ENCODE data around the gene AGBL3. TPM values are rescaled to one million over a fixed set of nuclear protein-coding genes. Genes with fewer than 3 reads are reported as not detected.
"Not testable (repeated sequence)": the region's sequence is repeated elsewhere in the genome, so short reads cannot be mapped to it uniquely, and the experiment has no call there.

AGBL3 gene
- total RNA-seq, 3 donors from 2014 or later (not counting 1 experiment from before 2014, with no cell fraction given): 0.99 to 2.3 (median 1.4) TPM

DNA sequence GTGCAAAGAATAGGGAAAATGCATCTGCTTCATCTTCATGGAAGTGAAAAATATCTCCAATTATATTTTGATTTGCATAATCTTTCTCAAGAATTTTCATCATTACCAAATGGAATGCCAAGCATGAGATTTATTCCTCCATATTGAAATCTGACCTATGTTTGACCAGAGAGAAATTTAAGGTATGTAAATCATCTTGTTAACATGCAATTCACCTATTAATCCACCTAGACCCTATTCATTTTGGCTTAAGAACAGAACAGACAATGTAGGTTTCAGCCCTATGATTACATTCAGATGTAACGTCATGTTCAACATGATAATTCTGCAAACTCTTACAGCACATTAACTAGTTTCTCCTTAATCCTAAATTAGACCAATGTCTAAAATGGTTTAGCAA, 130.8 kb downstream of the AGBL3 start:
- TF ChIP-seq, protein P1, sequence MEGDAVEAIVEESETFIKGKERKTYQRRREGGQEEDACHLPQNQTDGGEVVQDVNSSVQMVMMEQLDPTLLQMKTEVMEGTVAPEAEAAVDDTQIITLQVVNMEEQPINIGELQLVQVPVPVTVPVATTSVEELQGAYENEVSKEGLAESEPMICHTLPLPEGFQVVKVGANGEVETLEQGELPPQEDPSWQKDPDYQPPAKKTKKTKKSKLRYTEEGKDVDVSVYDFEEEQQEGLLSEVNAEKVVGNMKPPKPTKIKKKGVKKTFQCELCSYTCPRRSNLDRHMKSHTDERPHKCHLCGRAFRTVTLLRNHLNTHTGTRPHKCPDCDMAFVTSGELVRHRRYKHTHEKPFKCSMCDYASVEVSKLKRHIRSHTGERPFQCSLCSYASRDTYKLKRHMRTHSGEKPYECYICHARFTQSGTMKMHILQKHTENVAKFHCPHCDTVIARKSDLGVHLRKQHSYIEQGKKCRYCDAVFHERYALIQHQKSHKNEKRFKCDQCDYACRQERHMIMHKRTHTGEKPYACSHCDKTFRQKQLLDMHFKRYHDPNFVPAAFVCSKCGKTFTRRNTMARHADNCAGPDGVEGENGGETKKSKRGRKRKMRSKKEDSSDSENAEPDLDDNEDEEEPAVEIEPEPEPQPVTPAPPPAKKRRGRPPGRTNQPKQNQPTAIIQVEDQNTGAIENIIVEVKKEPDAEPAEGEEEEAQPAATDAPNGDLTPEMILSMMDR (IDR thresholded peaks at IDR 0.05): no peak
- no CpG with 5 or more reads among the region's 1 CpG for WGBS (ENCODE audit: insufficient coverage)
- H3K27ac Mint-ChIP-seq: no peak overlapping the region
- Histone ChIP-seq H3K27me3 (ENCODE audit: control insufficient read depth, insufficient read depth, low read length) (no peaks in the 10 kb centered on the region), H3K4me3 (ENCODE audit: low read length) (no peak overlapping the region), H3K9me3 (ENCODE audit: control insufficient read depth, insufficient read depth, low read length) (peaks cover 3% of the 10 kb centered on the region), H3K27ac (ENCODE audit: low read length) (no peak overlapping the region), H3K36me3 (ENCODE audit: control insufficient read depth, insufficient read depth, low read length) (no peaks in the 10 kb centered on the region), H3K4me1 (ENCODE audit: control insufficient read depth, insufficient read depth, low read length) (no peaks in the 10 kb centered on the region)
- intact Hi-C loops (cut with micrococcal nuclease): no loop called here
- ATAC-seq (no peak), DNase-seq (no peak)
- peaks cover 21% of the 10 kb centered on the region for H3K36me3 Mint-ChIP-seq
- H3K4me1 Mint-ChIP-seq: no peaks in the 10 kb centered on the region
- peaks cover 2 to 14% of the 10 kb centered on the region in 2 donors for H3K9me3 Mint-ChIP-seq
- no peaks in the 10 kb centered on the region for H3K27me3 Mint-ChIP-seq (ENCODE audit: low read depth in 2 of 2)
- no peak overlapping the region for H3K4me3 Mint-ChIP-seq

DNA sequence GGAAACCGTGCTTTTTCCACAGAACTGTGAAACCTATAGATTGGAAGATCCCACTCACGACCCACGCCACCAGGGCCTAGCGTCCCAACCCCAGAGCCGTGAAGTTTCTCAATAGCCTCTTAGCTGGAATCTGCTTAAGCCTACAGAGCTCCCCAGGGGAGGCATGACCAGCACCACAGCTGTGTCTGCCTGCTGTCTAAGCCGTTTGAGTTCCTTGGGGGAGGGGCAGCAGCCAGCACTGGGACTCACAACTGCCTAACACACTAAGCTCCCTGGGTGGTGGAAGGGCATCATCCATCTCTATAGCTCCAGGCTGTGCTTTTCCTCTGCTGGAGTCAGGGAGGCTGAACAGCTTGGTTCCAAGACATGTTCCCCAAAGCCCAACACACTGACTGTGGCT, 135.6 kb downstream of the AGBL3 start:
- no peak overlapping the region for H3K27ac ChIP-seq (ENCODE audit: low read length)
- no peak overlapping the region for H3K27ac Mint-ChIP-seq
- 96% methylated on average over 6 of the region's 6 CpGs for WGBS (ENCODE audit: insufficient coverage)
- peaks cover 0 to 2% of the 10 kb centered on the region in 2 donors for H3K27me3 Mint-ChIP-seq (ENCODE audit: low read depth in 2 of 2)
- peaks cover 3% of the 10 kb centered on the region for H3K9me3 ChIP-seq (ENCODE audit: control insufficient read depth, insufficient read depth, low read length)
- DNase-seq: no peak
- H3K4me3 ChIP-seq (ENCODE audit: low read length): no peak overlapping the region
- peaks cover 0 to 15% of the 10 kb centered on the region in 2 donors for H3K4me1 Mint-ChIP-seq
- H3K4me3 Mint-ChIP-seq: no peak overlapping the region
- H3K9me3 Mint-ChIP-seq: peaks cover 4 to 14% of the 10 kb centered on the region in 2 donors
- no peaks in the 10 kb centered on the region for H3K4me1 ChIP-seq (ENCODE audit: control insufficient read depth, insufficient read depth, low read length)
- no peak for ATAC-seq
- intact Hi-C loops (cut with micrococcal nuclease): no loop called here
- TF ChIP-seq, protein P1 (IDR thresholded peaks at IDR 0.05): no peak
- no peaks in the 10 kb centered on the region for H3K27me3 ChIP-seq (ENCODE audit: control insufficient read depth, insufficient read depth, low read length)
- no peaks in the 10 kb centered on the region for H3K36me3 ChIP-seq (ENCODE audit: control insufficient read depth, insufficient read depth, low read length)
- H3K36me3 Mint-ChIP-seq: peaks cover 21% of the 10 kb centered on the region

DNA sequence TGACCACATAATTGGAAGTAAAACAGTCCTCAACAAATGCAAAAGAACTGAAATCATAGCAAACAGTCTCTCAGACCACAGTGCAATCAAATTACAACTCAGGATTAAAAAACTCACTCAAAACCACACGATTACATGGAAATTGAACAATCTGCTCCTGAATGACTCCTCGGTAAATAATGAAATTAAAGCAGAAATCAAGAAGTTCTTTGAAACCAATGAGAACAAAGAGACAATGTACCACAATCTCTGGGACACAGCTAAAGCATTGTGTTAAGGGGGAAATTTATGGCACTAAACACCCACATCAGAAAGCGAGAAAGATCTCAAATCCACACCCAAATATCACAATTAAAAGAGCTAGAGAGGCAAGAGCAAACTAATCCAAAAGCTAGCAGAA, 138.3 kb downstream of the AGBL3 start:
- intact Hi-C loops (cut with micrococcal nuclease); H3K4me1 ChIP-seq (ENCODE audit: control insufficient read depth, insufficient read depth, low read length); H3K27ac ChIP-seq (ENCODE audit: low read length); H3K27ac Mint-ChIP-seq; H3K36me3 ChIP-seq (ENCODE audit: control insufficient read depth, insufficient read depth, low read length); H3K9me3 Mint-ChIP-seq; H3K27me3 ChIP-seq (ENCODE audit: control insufficient read depth, insufficient read depth, low read length); DNase-seq; H3K9me3 ChIP-seq (ENCODE audit: control insufficient read depth, insufficient read depth, low read length); ATAC-seq; H3K4me3 Mint-ChIP-seq; H3K4me3 ChIP-seq (ENCODE audit: low read length); H3K27me3 Mint-ChIP-seq (ENCODE audit: low read depth in 2 of 2): not testable (repeated sequence)
- Mint-ChIP-seq H3K36me3 (peaks cover 12% of the 10 kb centered on the region), H3K4me1 (peaks cover 0 to 15% of the 10 kb centered on the region in 2 donors)
- 100% methylated on average over 2 of the region's 3 CpGs for WGBS (ENCODE audit: insufficient coverage)

DNA sequence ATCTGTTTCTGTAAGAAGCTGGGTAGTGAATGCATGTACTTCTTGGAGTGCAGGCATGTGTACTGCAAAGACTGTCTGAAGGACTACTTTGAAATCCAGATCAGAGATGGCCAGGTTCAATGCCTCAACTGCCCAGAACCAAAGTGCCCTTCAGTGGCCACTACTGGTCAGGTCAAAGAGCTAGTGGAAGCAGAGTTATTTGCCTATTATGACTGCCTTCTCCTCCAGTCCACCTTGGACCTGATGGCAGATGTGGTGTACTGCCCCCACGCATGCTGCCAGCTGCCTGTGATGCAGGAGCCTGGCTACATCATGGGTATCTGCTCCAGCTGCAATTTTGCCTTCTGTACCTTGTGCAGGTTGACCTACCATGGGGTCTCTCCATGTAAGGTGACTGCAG, 142.6 kb downstream of the AGBL3 start:
- intact Hi-C loops (cut with micrococcal nuclease): no loop called here
- no peak overlapping the region for H3K27ac ChIP-seq (ENCODE audit: low read length)
- H3K4me3 ChIP-seq (ENCODE audit: low read length): no peak overlapping the region
- Mint-ChIP-seq H3K36me3 (peaks cover 10% of the 10 kb centered on the region), H3K4me1 (peaks cover 0 to 3% of the 10 kb centered on the region in 2 donors), H3K27ac (no peak overlapping the region), H3K27me3 (ENCODE audit: low read depth in 2 of 2) (peaks cover 0 to 2% of the 10 kb centered on the region in 2 donors), H3K4me3 (no peak overlapping the region), H3K9me3 (peaks cover 2 to 6% of the 10 kb centered on the region in 2 donors)
- 95% methylated on average over 1 of the region's 1 CpG for WGBS (ENCODE audit: insufficient coverage)
- DNase-seq: no peak
- TF ChIP-seq, protein P1 (IDR thresholded peaks at IDR 0.05): no peak
- H3K4me1 ChIP-seq (ENCODE audit: control insufficient read depth, insufficient read depth, low read length): no peaks in the 10 kb centered on the region
- no peaks in the 10 kb centered on the region for H3K36me3 ChIP-seq (ENCODE audit: control insufficient read depth, insufficient read depth, low read length)
- H3K9me3 ChIP-seq (ENCODE audit: control insufficient read depth, insufficient read depth, low read length): peaks cover 6% of the 10 kb centered on the region
- no peaks in the 10 kb centered on the region for H3K27me3 ChIP-seq (ENCODE audit: control insufficient read depth, insufficient read depth, low read length)
- ATAC-seq: no peak

Data from natural killer cell (primary cell).